Measurements from ENCODE around the gene ZBTB42. TPM values are rescaled to one million over a fixed set of nuclear protein-coding genes. Genes with fewer than 3 reads are reported as not detected.

ZBTB42 gene
- total and polyA plus RNA-seq, 2 of the 4 experiments (the other 2 are of a cell fraction) = 1.3 to 2.3 TPM

DNA sequence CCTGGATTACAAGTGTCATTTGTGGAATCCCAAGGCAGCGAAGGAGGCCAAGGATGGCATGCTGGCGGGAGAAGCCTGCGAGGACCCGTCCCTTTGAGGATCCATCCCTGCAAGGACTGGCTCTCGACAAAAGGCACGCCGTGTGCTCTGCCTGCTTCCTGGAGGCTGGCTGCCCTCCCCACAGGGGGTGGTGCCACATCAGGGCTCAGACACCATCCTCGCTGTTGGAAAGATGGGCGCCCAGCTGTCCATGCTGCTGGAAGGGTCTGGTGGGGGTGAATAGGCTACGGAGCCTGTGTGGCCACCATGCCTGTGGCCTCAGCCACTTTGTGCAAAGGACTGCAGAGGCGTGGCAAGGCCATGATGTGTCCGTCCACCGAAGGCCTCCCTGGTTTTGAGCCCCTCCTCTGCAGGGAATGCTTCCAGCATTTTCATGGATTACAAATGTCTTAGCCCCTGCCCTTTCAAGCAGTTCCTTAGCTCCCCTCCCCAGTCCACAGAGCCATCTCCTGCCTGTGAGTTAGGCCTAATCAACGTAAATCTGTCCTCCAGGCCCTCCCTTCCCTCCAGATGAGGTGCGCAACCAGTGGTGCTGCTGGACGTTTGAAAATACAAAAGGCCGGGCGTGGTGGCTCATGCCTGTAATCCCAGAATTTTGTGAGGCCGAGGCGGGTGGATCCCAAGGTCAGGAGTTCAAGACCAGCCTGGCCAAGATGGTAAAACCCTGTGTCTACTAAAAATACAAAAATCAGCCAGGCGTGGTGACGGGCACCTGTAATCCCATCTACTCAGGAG, 22.1 kb downstream of the ZBTB42 start:
- intact Hi-C loops (cut with micrococcal nuclease) = no loop called here
- Histone ChIP-seq H3K4me3 (ENCODE audit: insufficient read depth, low read depth, low read length) (no peak overlapping the region), H3K23ac (ENCODE audit: low read depth, low read length) (no peak overlapping the region), H3K18ac (ENCODE audit: low read depth, low read length) (no peak overlapping the region), H2AFZ (replicated peaks; ENCODE audit: low read length, poor library complexity) (no peak overlapping the region), H3K56ac (ENCODE audit: extremely low read depth, insufficient read depth, low read length) (no peak overlapping the region), H3K79me1 (ENCODE audit: low read depth in 1 of 2, low read length in 2 of 2) (peaks cover 0 to 6% of the 10 kb centered on the region in 2 experiments; a peak in 1 of 4 replicates), H3K4me2 (ENCODE audit: low read depth, low read length) (no peak overlapping the region), H2AK9ac (replicated peaks; ENCODE audit: low read depth, low read length, poor library complexity) (no peak overlapping the region), H3K27ac (ENCODE audit: insufficient read depth, low read length) (no peak overlapping the region), H3K4ac (ENCODE audit: low read depth, low read length) (no peak overlapping the region), H4K8ac (ENCODE audit: low read depth in 2 of 2, low read length in 2 of 2) (no peak overlapping the region), H3K4me1 (ENCODE audit: control insufficient read depth, insufficient read depth, low read length) (peaks cover 9% of the 10 kb centered on the region), H3K27me3 (ENCODE audit: control insufficient read depth, insufficient read depth, low read length) (no peaks in the 10 kb centered on the region), H2BK15ac (ENCODE audit: low read depth, low read length) (no peak overlapping the region), H2BK20ac (ENCODE audit: low read depth, low read length) (no peak overlapping the region), H3K9me1 (ENCODE audit: insufficient read depth, low read length) (no peaks in the 10 kb centered on the region), H3K14ac (replicated peaks; ENCODE audit: low read depth, low read length) (no peak overlapping the region), H2BK120ac (ENCODE audit: low read depth, low read length) (no peak overlapping the region), H2AK5ac (ENCODE audit: low read depth, low read length) (no peak overlapping the region), H3K9ac (ENCODE audit: low read depth, low read length) (no peak overlapping the region), H2BK5ac (ENCODE audit: low read depth, low read length, poor library complexity, severe bottlenecking) (no peak overlapping the region), H4K91ac (ENCODE audit: insufficient read depth, low read depth, low read length) (no peak overlapping the region), H3K9me3 (ENCODE audit: control insufficient read depth, insufficient read depth, low read length) (no peaks in the 10 kb centered on the region), H4K5ac (ENCODE audit: low read depth, low read length) (no peak overlapping the region), H3K36me3 (ENCODE audit: control insufficient read depth, insufficient read depth, low read length) (no peaks in the 10 kb centered on the region), H4K20me1 (ENCODE audit: insufficient read depth, low read length) (no peaks in the 10 kb centered on the region)
- dilution Hi-C loops (cut with HindIII; ENCODE audit: low sequenced_read_pairs, unreplicated experiment) = no loop called here
- ChIA-PET CTCF (no interaction called here), POLR2A (ENCODE audit: unreplicated experiment) (no interaction called here)
- ATAC-seq (ENCODE audit: low read depth) = no peak
- 97% methylated on average over 7 of the region's 22 CpGs; no CpG with 5 or more reads in 1 of the 2 experiments for WGBS, 2 experiments (ENCODE audit: extremely low coverage in 2 of 2, insufficient read length in 1 of 2)
- DNase-seq = no peak
- in situ Hi-C loops (cut with MboI; ENCODE audit: low sequenced_read_pairs) = loop anchor here (5.0 kb wide), 1 partner anchor 56 kb away; no protein-coding TSS in a partner anchor
- TF ChIP-seq SMC3 (IDR thresholded peaks at IDR 0.05; ENCODE audit: low read depth, low read length) (no peak), BHLHE40 (IDR thresholded peaks at IDR 0.05; ENCODE audit: low read depth, low read length) (no peak), FOS (IDR thresholded peaks at IDR 0.05; ENCODE audit: low read depth, low read length) (no peak), MXI1 (IDR thresholded peaks at IDR 0.05; ENCODE audit: borderline replicate concordance, low read depth, low read length) (no peak), MAZ (IDR thresholded peaks at IDR 0.05; ENCODE audit: borderline replicate concordance, low read depth, low read length) (no peak), RCOR1 (IDR thresholded peaks at IDR 0.05; ENCODE audit: insufficient replicate concordance, low read length) (no peak), POLR2A (IDR thresholded peaks at IDR 0.05; ENCODE audit: low read depth, low read length) (no peak), CEBPB (IDR thresholded peaks at IDR 0.05; ENCODE audit: low read depth, low read length) (no peak), RFX5 (IDR thresholded peaks at IDR 0.05; ENCODE audit: low read depth, low read length) (no peak), MAFK (IDR thresholded peaks at IDR 0.05; ENCODE audit: low read depth, low read length) (no peak), CHD1 (IDR thresholded peaks at IDR 0.05; ENCODE audit: low read depth, low read length) (no peak), NFE2L2 (IDR thresholded peaks at IDR 0.05; ENCODE audit: low read depth, low read length) (no peak)
- TF ChIP-seq, protein P1, sequence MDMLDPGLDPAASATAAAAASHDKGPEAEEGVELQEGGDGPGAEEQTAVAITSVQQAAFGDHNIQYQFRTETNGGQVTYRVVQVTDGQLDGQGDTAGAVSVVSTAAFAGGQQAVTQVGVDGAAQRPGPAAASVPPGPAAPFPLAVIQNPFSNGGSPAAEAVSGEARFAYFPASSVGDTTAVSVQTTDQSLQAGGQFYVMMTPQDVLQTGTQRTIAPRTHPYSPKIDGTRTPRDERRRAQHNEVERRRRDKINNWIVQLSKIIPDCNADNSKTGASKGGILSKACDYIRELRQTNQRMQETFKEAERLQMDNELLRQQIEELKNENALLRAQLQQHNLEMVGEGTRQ (IDR thresholded peaks at IDR 0.05; ENCODE audit: low read depth, low read length) = no peak
- TF ChIP-seq, protein P2, sequence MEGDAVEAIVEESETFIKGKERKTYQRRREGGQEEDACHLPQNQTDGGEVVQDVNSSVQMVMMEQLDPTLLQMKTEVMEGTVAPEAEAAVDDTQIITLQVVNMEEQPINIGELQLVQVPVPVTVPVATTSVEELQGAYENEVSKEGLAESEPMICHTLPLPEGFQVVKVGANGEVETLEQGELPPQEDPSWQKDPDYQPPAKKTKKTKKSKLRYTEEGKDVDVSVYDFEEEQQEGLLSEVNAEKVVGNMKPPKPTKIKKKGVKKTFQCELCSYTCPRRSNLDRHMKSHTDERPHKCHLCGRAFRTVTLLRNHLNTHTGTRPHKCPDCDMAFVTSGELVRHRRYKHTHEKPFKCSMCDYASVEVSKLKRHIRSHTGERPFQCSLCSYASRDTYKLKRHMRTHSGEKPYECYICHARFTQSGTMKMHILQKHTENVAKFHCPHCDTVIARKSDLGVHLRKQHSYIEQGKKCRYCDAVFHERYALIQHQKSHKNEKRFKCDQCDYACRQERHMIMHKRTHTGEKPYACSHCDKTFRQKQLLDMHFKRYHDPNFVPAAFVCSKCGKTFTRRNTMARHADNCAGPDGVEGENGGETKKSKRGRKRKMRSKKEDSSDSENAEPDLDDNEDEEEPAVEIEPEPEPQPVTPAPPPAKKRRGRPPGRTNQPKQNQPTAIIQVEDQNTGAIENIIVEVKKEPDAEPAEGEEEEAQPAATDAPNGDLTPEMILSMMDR (conservative IDR thresholded peaks at IDR 0.05; ENCODE audit: low read depth, low read length) = no peak
- TF ChIP-seq, protein P3, sequence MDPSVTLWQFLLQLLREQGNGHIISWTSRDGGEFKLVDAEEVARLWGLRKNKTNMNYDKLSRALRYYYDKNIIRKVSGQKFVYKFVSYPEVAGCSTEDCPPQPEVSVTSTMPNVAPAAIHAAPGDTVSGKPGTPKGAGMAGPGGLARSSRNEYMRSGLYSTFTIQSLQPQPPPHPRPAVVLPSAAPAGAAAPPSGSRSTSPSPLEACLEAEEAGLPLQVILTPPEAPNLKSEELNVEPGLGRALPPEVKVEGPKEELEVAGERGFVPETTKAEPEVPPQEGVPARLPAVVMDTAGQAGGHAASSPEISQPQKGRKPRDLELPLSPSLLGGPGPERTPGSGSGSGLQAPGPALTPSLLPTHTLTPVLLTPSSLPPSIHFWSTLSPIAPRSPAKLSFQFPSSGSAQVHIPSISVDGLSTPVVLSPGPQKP (IDR thresholded peaks at IDR 0.05; ENCODE audit: borderline replicate concordance, low read depth, low read length) = no peak
- BruUV-seq (replicated peaks) = no TSS peak
